Stimulated activated CD8-positive, alpha-beta memory T cell treated with anti-CD3 and anti-CD28 coated beads, Interleukin-15, amount 100 ng/mL, for 48 hours (primary cell): Measurements from ENCODE around the gene HEATR3.

Source experiments
- DNase-seq, 2 donors: peaks; one replicate each; pipeline ENCODE4 v3.0.0-alpha.2; 2020; ENCODE audit warnings: low read depth in 2 of 2

The HEATR3 gene

GRCh38 chr16:50153596-50154419 lies 88.0 kb downstream of the HEATR3 start:
- peak in 1 of 2 donors; percentile 20 for DNase-seq

GRCh38 chr16:50154420-50154950 lies 88.7 kb downstream of the HEATR3 start:
- no peak for DNase-seq

- DNase-seq, result no peak
Measured at GRCh38 chr16:50155925-50156324, 90.2 kb downstream of the HEATR3 start.
